Measurements from ENCODE around the gene ZC3H7B. TPM values are rescaled to one million over a fixed set of nuclear protein-coding genes. Genes with fewer than 3 reads are reported as not detected.

Gene ZC3H7B
- total RNA-seq, 1 experiment from 2014 or later = 34.8 TPM

GRCh38 chr22:41261541-41262249 lies 39.6 kb upstream of the ZC3H7B start:
- intact Hi-C loops (cut with micrococcal nuclease) = no loop called here
- no peaks in the 10 kb centered on the region for H3K9me2 ChIP-seq (replicated peaks; ENCODE audit: low read length)
- H4K20me1 ChIP-seq (ENCODE audit: low read length) = no peaks in the 10 kb centered on the region
- no peak overlapping the region for H3K27ac ChIP-seq (ENCODE audit: low read length)
- peaks cover 10% of the 10 kb centered on the region for H3K4me1 ChIP-seq (ENCODE audit: insufficient read depth, low read length)
- CTCF ChIA-PET = no interaction called here
- no peaks in the 10 kb centered on the region for H3F3A ChIP-seq (ENCODE audit: low read length, unreplicated experiment)
- POLR2A ChIA-PET (ENCODE audit: unreplicated experiment) = no interaction called here
- H3K27me3 ChIP-seq (ENCODE audit: low read length) = no peaks in the 10 kb centered on the region
- H3K4me3 ChIP-seq (ENCODE audit: low read length) = no peak overlapping the region
- H3K36me3 ChIP-seq (ENCODE audit: low read depth, low read length) = peaks cover 41% of the 10 kb centered on the region
- no peaks in the 10 kb centered on the region for H3K79me2 ChIP-seq (ENCODE audit: low read length)
- no peak for ATAC-seq
- H2AFZ ChIP-seq (ENCODE audit: low read length) = no peak overlapping the region
- no peak overlapping the region for H3K4me2 ChIP-seq (ENCODE audit: low read length)
- H3K9me3 ChIP-seq (ENCODE audit: low read length) = no peaks in the 10 kb centered on the region
- no peak for DNase-seq
- no TSS peak for BruUV-seq (replicated peaks)
- H3K9ac ChIP-seq (ENCODE audit: low read length) = no peak overlapping the region
- TF ChIP-seq EZH2phosphoT487 (IDR thresholded peaks at IDR 0.05; ENCODE audit: borderline replicate concordance, low read length) = no peak
- no peak for TF ChIP-seq CTCF (conservative IDR thresholded peaks at IDR 0.05; ENCODE audit: low read depth, low read length)
- no peak for TF ChIP-seq EZH2 (IDR thresholded peaks at IDR 0.05; ENCODE audit: low read length, unreplicated experiment)

- H3K27me3 ChIP-seq (ENCODE audit: low read length) = no peaks in the 10 kb centered on the region
- no peaks in the 10 kb centered on the region for H3K9me3 ChIP-seq (ENCODE audit: low read length)
- no peaks in the 10 kb centered on the region for H3K9me2 ChIP-seq (replicated peaks; ENCODE audit: low read length)
- H4K20me1 ChIP-seq (ENCODE audit: low read length) = no peaks in the 10 kb centered on the region
- H3K4me1 ChIP-seq (ENCODE audit: insufficient read depth, low read length) = peaks cover 4% of the 10 kb centered on the region
- no peaks in the 10 kb centered on the region for H3F3A ChIP-seq (ENCODE audit: low read length, unreplicated experiment)
- intact Hi-C loops (cut with micrococcal nuclease) = no loop called here
- H3K79me2 ChIP-seq (ENCODE audit: low read length) = no peaks in the 10 kb centered on the region
- ChIA-PET POLR2A (ENCODE audit: unreplicated experiment) (no interaction called here), CTCF (no interaction called here)
- peaks cover 41% of the 10 kb centered on the region for H3K36me3 ChIP-seq (ENCODE audit: low read depth, low read length)
- H3K27ac ChIP-seq (ENCODE audit: low read length) = no peak overlapping the region
- ATAC-seq (no peak), DNase-seq (no peak)
- no peak overlapping the region for H3K9ac ChIP-seq (ENCODE audit: low read length)
- H2AFZ ChIP-seq (ENCODE audit: low read length) = no peak overlapping the region
- BruUV-seq (replicated peaks) = no TSS peak
- H3K4me2 ChIP-seq (ENCODE audit: low read length) = no peak overlapping the region
- TF ChIP-seq CTCF (conservative IDR thresholded peaks at IDR 0.05; ENCODE audit: low read depth, low read length) (no peak), EZH2phosphoT487 (IDR thresholded peaks at IDR 0.05; ENCODE audit: borderline replicate concordance, low read length) (no peak), EZH2 (IDR thresholded peaks at IDR 0.05; ENCODE audit: low read length, unreplicated experiment) (no peak)
- H3K4me3 ChIP-seq (ENCODE audit: low read length) = no peak overlapping the region
Measured at GRCh38 chr22:41262250-41262765, 39.0 kb upstream of the ZC3H7B start.

GRCh38 chr22:41263704-41264103 lies 37.6 kb upstream of the ZC3H7B start:
- no peak overlapping the region for H3K9ac ChIP-seq (ENCODE audit: low read length)
- BruUV-seq (replicated peaks) = no TSS peak
- H3K79me2 ChIP-seq (ENCODE audit: low read length) = no peaks in the 10 kb centered on the region
- H3K36me3 ChIP-seq (ENCODE audit: low read depth, low read length) = peaks cover 42% of the 10 kb centered on the region
- H3K4me2 ChIP-seq (ENCODE audit: low read length) = no peak overlapping the region
- H4K20me1 ChIP-seq (ENCODE audit: low read length) = no peaks in the 10 kb centered on the region
- no peak overlapping the region for H3K27ac ChIP-seq (ENCODE audit: low read length)
- H3K9me2 ChIP-seq (replicated peaks; ENCODE audit: low read length) = no peaks in the 10 kb centered on the region
- no peak overlapping the region for H3K4me3 ChIP-seq (ENCODE audit: low read length)
- no peaks in the 10 kb centered on the region for H3K9me3 ChIP-seq (ENCODE audit: low read length)
- no peak for TF ChIP-seq EZH2phosphoT487 (IDR thresholded peaks at IDR 0.05; ENCODE audit: borderline replicate concordance, low read length)
- no peak for TF ChIP-seq EZH2 (IDR thresholded peaks at IDR 0.05; ENCODE audit: low read length, unreplicated experiment)
- no peak for TF ChIP-seq CTCF (conservative IDR thresholded peaks at IDR 0.05; ENCODE audit: low read depth, low read length)
- no peaks in the 10 kb centered on the region for H3K27me3 ChIP-seq (ENCODE audit: low read length)
- DNase-seq (no peak), ATAC-seq (no peak)
- ChIA-PET POLR2A (ENCODE audit: unreplicated experiment) (no interaction called here), CTCF (no interaction called here)
- no peak overlapping the region for H2AFZ ChIP-seq (ENCODE audit: low read length)
- no peaks in the 10 kb centered on the region for H3K4me1 ChIP-seq (ENCODE audit: insufficient read depth, low read length)
- no peaks in the 10 kb centered on the region for H3F3A ChIP-seq (ENCODE audit: low read length, unreplicated experiment)
- intact Hi-C loops (cut with micrococcal nuclease) = no loop called here
